SJSA1 (cell line): ENCODE results near the gene TMEM184C. TPM values are rescaled to one million over a fixed set of nuclear protein-coding genes. Genes with fewer than 3 reads are reported as not detected.

ENCODE experiments used
- DNase-seq, 2 experiments: peaks; one replicate each; pipeline ENCODE4 v3.0.0-alpha.2; 2015 to 2020; ENCODE audit warnings: low spot score in 2 of 2, low read depth in 1 of 2
- H3K27ac ChIP-seq: fragments of 250-450 bp; sonication (Bioruptor Pico); 2 replicates; pipeline ENCODE4 v1.5.1; 2020; ENCODE audit warnings: mild to moderate bottlenecking, moderate library complexity
- H3K27me3 ChIP-seq: fragments of 250-450 bp; sonication (Bioruptor Pico); replicated peaks from 2 replicates; pipeline ENCODE4 v1.5.1; 2020; ENCODE audit warnings: mild to moderate bottlenecking, moderate library complexity
- H3K36me3 ChIP-seq: fragments of 250-450 bp; sonication (Bioruptor Pico); 2 replicates; pipeline ENCODE4 v1.5.1; 2020; ENCODE audit warnings: mild to moderate bottlenecking
- H3K4me1 ChIP-seq: fragments of 250-450 bp; sonication (Bioruptor Pico); replicated peaks from 2 replicates; pipeline ENCODE4 v1.6.1; 2021; ENCODE audit warnings: mild to moderate bottlenecking
- H3K4me3 ChIP-seq: fragments of 250-450 bp; sonication (Bioruptor Pico); 2 replicates; pipeline ENCODE4 v1.5.1; 2020; ENCODE audit warnings: mild to moderate bottlenecking
- H3K9me3 ChIP-seq: fragments of 250-450 bp; sonication (Bioruptor Pico); replicated peaks from 2 replicates; pipeline ENCODE4 v1.5.1; 2020; ENCODE audit warnings: mild to moderate bottlenecking
- total RNA-seq: library from RNA; depleted of rRNA; stranded (reverse); fragments of >200 nt; shearing (Covaris generic); gene quantifications from 2 replicates; pipeline ENCODE4 v1.2.3, GENCODE V29; 2014

The TMEM184C gene
- total RNA-seq, 1 experiment from 2014 or later, result 31.4 TPM

GRCh38 chr4:147617841-147618691 is 869 bp downstream of the TMEM184C start:
- H3K27me3 ChIP-seq, result no peaks in the 10 kb centered on the region
- H3K4me1 ChIP-seq, result 0 out of 2 replicates have a peak, but pooled peaks cover 6% of the 10 kb centered on the region
- peak overlapping the region; percentile 57 for H3K4me3 ChIP-seq
- peaks cover 20% of the 10 kb centered on the region for H3K36me3 ChIP-seq
- DNase-seq, result no peak
- H3K27ac ChIP-seq, result no peak overlapping the region
- no peaks in the 10 kb centered on the region for H3K9me3 ChIP-seq

DNA sequence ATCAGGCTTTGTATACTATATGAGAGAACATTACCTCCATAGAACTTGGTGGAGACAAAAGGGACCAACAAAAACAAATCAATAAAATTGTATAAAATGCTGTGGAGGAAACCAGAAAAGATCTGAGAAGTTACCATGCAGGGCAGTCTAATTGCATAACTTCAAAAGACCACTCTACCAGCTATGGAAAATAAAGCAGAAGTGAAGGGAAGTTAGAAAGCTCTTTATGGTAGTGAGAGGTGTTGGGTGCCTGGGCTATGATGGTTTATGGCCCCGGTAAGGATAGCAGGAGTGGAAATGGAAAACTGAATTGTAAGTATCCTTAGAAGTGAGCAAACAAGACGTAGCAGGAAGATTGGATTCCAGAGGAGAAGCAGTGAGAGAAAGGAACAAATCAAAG is 3.1 kb downstream of the TMEM184C start:
- Histone ChIP-seq H3K27me3 (no peaks in the 10 kb centered on the region), H3K4me1 (0 out of 2 replicates have a peak, but pooled peaks cover 6% of the 10 kb centered on the region), H3K36me3 (peaks cover 36% of the 10 kb centered on the region), H3K4me3 (no peak overlapping the region), H3K9me3 (no peaks in the 10 kb centered on the region), H3K27ac (no peak overlapping the region)
- DNase-seq, result no peak

DNA sequence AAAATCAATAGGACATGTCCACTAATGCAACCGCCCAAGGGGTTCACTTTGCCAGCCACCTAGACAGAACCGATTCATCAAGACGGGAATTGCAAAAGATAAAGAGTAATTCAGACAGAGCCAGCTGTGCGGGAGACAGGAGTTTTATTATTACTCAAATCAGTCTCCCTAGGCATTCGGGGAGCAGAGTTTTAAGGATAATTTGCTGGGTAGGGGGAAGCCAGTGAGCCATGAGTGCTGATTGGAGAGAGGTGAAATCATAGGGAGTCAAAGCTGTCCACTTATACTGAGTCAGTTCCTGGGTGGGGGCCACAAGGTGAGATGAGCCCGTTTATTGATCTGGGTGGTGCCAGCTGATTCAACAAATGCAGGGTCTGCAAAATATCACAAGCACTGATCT is 8.5 kb downstream of the TMEM184C start:
- DNase-seq, result no peak

GRCh38 chr4:147626903-147627302 is 9.7 kb downstream of the TMEM184C start:
- H3K36me3 ChIP-seq, result peaks cover 53% of the 10 kb centered on the region
- no peak overlapping the region for H3K4me3 ChIP-seq
- H3K4me1 ChIP-seq, result no peaks in the 10 kb centered on the region
- DNase-seq, result no peak
- no peak overlapping the region for H3K27ac ChIP-seq
- no peaks in the 10 kb centered on the region for H3K9me3 ChIP-seq
- H3K27me3 ChIP-seq, result no peaks in the 10 kb centered on the region

More for the DNA sequence above, 8.5 kb downstream of the TMEM184C start:
- Histone ChIP-seq H3K9me3 (no peaks in the 10 kb centered on the region), H3K4me3 (no peak overlapping the region), H3K36me3 (peaks cover 53% of the 10 kb centered on the region), H3K27me3 (no peaks in the 10 kb centered on the region), H3K4me1 (no peaks in the 10 kb centered on the region), H3K27ac (no peak overlapping the region)

DNA sequence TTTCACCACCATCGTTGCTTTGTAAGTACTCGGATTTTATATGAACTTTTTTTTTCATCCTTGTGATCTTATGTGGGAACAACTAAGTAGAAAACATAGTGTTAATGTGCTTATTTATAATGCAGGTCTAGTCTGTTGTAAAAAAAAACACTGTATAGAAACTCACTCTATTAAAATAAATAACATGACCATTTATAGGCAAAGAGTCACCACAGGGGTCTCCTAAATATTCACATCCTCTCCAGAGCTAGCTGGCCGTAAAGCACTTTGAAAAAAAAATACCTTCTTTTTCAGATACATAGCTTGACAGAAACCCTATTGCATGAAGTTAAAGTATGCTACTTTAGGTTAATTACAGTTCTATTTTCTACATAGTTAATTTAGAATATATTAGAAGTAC is 11.2 kb downstream of the TMEM184C start:
- Histone ChIP-seq H3K36me3 (peaks cover 65% of the 10 kb centered on the region), H3K9me3 (no peaks in the 10 kb centered on the region), H3K27me3 (no peaks in the 10 kb centered on the region), H3K27ac (no peak overlapping the region), H3K4me3 (no peak overlapping the region), H3K4me1 (no peaks in the 10 kb centered on the region)
- DNase-seq, result no peak

DNA sequence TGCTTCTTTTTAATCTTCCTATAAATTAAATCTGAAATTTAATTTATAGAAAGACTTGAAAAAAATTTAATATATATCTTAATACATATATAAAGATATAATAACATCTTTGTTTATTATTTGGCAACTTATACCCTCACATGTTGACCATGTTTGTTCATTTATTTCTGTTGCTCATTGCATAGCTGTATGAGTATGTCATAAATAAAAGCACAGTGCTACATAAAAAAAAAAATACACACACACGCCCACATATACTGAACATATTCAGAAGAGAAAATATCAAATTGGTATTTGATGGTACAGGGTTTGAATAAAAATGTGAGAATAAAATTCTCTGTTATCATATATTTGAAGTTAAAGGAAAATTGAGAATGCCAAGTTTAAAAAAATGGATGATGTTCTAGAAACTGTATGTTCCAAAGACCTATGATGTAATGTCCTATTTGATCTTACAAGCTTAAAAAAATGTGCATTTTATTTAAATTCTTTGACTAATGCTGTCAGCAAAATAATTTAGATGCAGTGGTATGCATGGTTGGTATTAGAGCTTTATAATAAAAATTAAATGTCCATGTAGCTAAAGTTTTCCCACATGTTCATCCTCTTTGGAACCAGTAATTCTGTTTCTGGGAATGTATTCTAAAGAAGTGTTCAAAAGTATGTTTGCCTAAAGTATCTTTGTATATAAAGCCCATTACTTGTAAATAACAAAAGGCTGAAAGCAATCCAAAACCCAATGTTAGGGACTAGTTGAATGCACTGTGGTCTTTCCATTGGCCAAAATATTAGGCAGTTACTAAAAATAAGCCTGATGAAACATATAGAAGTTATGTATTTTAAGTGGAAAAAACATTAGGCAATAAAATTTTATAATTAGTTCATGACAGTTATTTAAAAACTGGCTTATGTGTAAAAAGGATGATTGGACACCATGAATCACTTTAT is 12.9 kb downstream of the TMEM184C start:
- Histone ChIP-seq H3K27ac (no peak overlapping the region), H3K4me1 (no peaks in the 10 kb centered on the region), H3K27me3 (no peaks in the 10 kb centered on the region), H3K9me3 (no peaks in the 10 kb centered on the region), H3K4me3 (no peak overlapping the region), H3K36me3 (peaks cover 66% of the 10 kb centered on the region)
- no peak for DNase-seq

GRCh38 chr4:147633113-147633512 is 15.9 kb downstream of the TMEM184C start:
- H3K27me3 ChIP-seq, result no peaks in the 10 kb centered on the region
- no peak for DNase-seq
- no peaks in the 10 kb centered on the region for H3K9me3 ChIP-seq
- peaks cover 70% of the 10 kb centered on the region for H3K36me3 ChIP-seq
- H3K27ac ChIP-seq, result no peak overlapping the region
- H3K4me1 ChIP-seq, result no peaks in the 10 kb centered on the region
- no peak overlapping the region for H3K4me3 ChIP-seq

- peaks cover 69% of the 10 kb centered on the region for H3K36me3 ChIP-seq
- H3K9me3 ChIP-seq, result no peaks in the 10 kb centered on the region
- H3K4me3 ChIP-seq, result no peak overlapping the region
- H3K27ac ChIP-seq, result no peak overlapping the region
- no peak for DNase-seq
- no peaks in the 10 kb centered on the region for H3K27me3 ChIP-seq
- no peaks in the 10 kb centered on the region for H3K4me1 ChIP-seq
Measured at GRCh38 chr4:147633643-147634042, 16.4 kb downstream of the TMEM184C start.

GRCh38 chr4:147635348-147635747 is 18.2 kb downstream of the TMEM184C start:
- no peaks in the 10 kb centered on the region for H3K9me3 ChIP-seq
- H3K4me3 ChIP-seq, result no peak overlapping the region
- peaks cover 60% of the 10 kb centered on the region for H3K36me3 ChIP-seq
- no peak overlapping the region for H3K27ac ChIP-seq
- H3K4me1 ChIP-seq, result peaks cover 5% of the 10 kb centered on the region
- H3K27me3 ChIP-seq, result no peaks in the 10 kb centered on the region; the same call in 1 of the 2 replicates
- DNase-seq, result no peak

- peaks cover 5% of the 10 kb centered on the region for H3K4me1 ChIP-seq
- H3K36me3 ChIP-seq, result peaks cover 62% of the 10 kb centered on the region
- no peaks in the 10 kb centered on the region; the same call in 1 of the 2 replicates for H3K27me3 ChIP-seq
- no peaks in the 10 kb centered on the region for H3K9me3 ChIP-seq
- DNase-seq, result no peak
- no peak overlapping the region for H3K27ac ChIP-seq
- no peak overlapping the region for H3K4me3 ChIP-seq
Measured at GRCh38 chr4:147638365-147638764, 21.2 kb downstream of the TMEM184C start.

DNA sequence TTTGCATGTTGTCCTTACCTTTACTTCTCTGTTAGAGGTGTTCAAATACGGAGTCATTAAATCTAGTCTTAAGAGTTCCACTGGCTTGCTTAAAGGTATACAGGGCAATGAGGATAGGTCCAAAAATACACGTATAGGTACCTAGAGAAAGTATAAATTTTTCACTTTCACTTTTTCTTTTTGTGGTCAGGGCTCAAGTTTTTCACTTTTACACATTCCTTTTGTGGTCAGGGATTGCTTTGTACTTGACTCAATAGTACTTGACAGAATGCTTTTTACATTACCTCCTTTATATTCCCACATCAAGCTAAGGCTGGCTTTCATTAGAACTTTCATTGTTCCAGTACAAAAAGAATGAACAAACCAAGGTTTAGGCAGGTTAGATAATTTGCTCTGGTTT is 21.7 kb downstream of the TMEM184C start:
- Histone ChIP-seq H3K27me3 (no peaks in the 10 kb centered on the region; the same call in 1 of the 2 replicates), H3K27ac (0 out of 2 replicates have a peak overlapping the region, but pooled peaks have one; percentile 6), H3K36me3 (peaks cover 57% of the 10 kb centered on the region), H3K4me3 (no peak overlapping the region), H3K9me3 (no peaks in the 10 kb centered on the region), H3K4me1 (peaks cover 5% of the 10 kb centered on the region)
- peak in 1 of 2 experiments; percentile 10 for DNase-seq

DNA sequence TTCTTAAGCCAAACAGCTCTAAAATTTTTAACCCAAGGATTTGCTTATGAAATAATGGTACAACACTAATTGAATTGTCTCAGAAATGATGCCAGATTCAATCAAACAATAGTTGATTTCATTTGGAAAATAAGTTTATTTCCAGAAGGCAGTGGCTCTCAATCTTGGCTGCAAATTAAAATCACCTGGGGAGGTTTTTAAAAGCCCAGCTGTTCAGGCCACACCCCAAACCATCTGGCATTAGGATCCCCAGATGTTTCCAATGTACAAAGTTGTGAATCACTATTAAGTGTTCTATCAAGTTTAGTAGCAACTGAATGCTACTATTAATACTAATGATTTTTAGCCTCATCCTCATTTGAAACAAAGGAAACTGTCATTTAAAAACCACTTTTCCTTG is 22.2 kb downstream of the TMEM184C start:
- no peaks in the 10 kb centered on the region for H3K9me3 ChIP-seq
- peaks cover 54% of the 10 kb centered on the region for H3K36me3 ChIP-seq
- peaks cover 5% of the 10 kb centered on the region for H3K4me1 ChIP-seq
- H3K27ac ChIP-seq, result 0 out of 2 replicates have a peak overlapping the region, but pooled peaks have one; percentile 6
- no peak for DNase-seq
- H3K27me3 ChIP-seq, result no peaks in the 10 kb centered on the region; the same call in 1 of the 2 replicates
- no peak overlapping the region for H3K4me3 ChIP-seq

- no peaks in the 10 kb centered on the region for H3K9me3 ChIP-seq
- DNase-seq, result no peak
- peaks cover 44% of the 10 kb centered on the region for H3K36me3 ChIP-seq
- H3K27ac ChIP-seq, result no peak overlapping the region
- H3K4me3 ChIP-seq, result no peak overlapping the region
- peaks cover 5% of the 10 kb centered on the region for H3K4me1 ChIP-seq
- no peaks in the 10 kb centered on the region; the same call in 1 of the 2 replicates for H3K27me3 ChIP-seq
Measured at GRCh38 chr4:147640331-147640730, 23.1 kb downstream of the TMEM184C start.
